ENCODE measurements around the gene ATP5MC2. TPM values are rescaled to one million over a fixed set of nuclear protein-coding genes. Genes with fewer than 3 reads are reported as not detected.

Gene ATP5MC2
- total RNA-seq, 1 donor from 2014 or later = 461 TPM

- H3F3A ChIP-seq (ENCODE audit: low read depth) = no peaks in the 10 kb centered on the region
- peak overlapping the region; percentile 51 for H3K27ac Mint-ChIP-seq
- peaks cover 7% of the 10 kb centered on the region for H3K4me1 ChIP-seq
- no peak overlapping the region for H3K27ac ChIP-seq
- peaks cover 100% of the 10 kb centered on the region for H3K27me3 ChIP-seq
- peaks cover 41% of the 10 kb centered on the region for H3K27me3 Mint-ChIP-seq (ENCODE audit: insufficient read depth, low read depth)
- peaks cover 11% of the 10 kb centered on the region for H3K4me1 Mint-ChIP-seq
- peaks cover 5% of the 10 kb centered on the region for H3K9me3 Mint-ChIP-seq
- no peaks in the 10 kb centered on the region for H3K9me3 ChIP-seq (ENCODE audit: low read depth)
- no peak overlapping the region for H3K9ac ChIP-seq
- no peaks in the 10 kb centered on the region for H3K36me3 ChIP-seq
- H3K4me3 Mint-ChIP-seq = no peak overlapping the region
- H3K4me2 ChIP-seq = no peak overlapping the region
- peak overlapping the region; percentile 95 for H2AFZ ChIP-seq (replicated peaks)
- TF ChIP-seq CTCF (IDR thresholded peaks at IDR 0.05) (peak; percentile 91), EZH2 (IDR thresholded peaks at IDR 0.05) (peak; percentile 58), EZH2phosphoT487 (IDR thresholded peaks at IDR 0.05) (no peak)
- DNase-seq (ENCODE audit: low spot score) = peak; percentile 80
- H3K4me3 ChIP-seq = no peak overlapping the region
- H3K79me2 ChIP-seq (ENCODE audit: low read depth) = no peaks in the 10 kb centered on the region
- no peaks in the 10 kb centered on the region for H4K20me1 ChIP-seq (ENCODE audit: low read depth)
- H3K36me3 Mint-ChIP-seq = no peaks in the 10 kb centered on the region
Measured at GRCh38 chr12:53701518-53702264, 25.8 kb upstream of the ATP5MC2 start.

- Histone ChIP-seq H3K79me2 (ENCODE audit: low read depth) (no peaks in the 10 kb centered on the region), H3K27ac (no peak overlapping the region), H4K20me1 (ENCODE audit: low read depth) (no peaks in the 10 kb centered on the region), H3K4me1 (peaks cover 15% of the 10 kb centered on the region), H3F3A (ENCODE audit: low read depth) (peaks cover 5% of the 10 kb centered on the region), H3K36me3 (no peaks in the 10 kb centered on the region), H3K4me3 (no peak overlapping the region), H3K27me3 (peaks cover 100% of the 10 kb centered on the region), H2AFZ (replicated peaks) (no peak overlapping the region), H3K9ac (no peak overlapping the region), H3K4me2 (no peak overlapping the region), H3K9me3 (ENCODE audit: low read depth) (no peaks in the 10 kb centered on the region)
- Mint-ChIP-seq H3K9me3 (peaks cover 5% of the 10 kb centered on the region), H3K4me3 (no peak overlapping the region), H3K4me1 (peaks cover 20% of the 10 kb centered on the region), H3K36me3 (no peaks in the 10 kb centered on the region), H3K27ac (no peak overlapping the region), H3K27me3 (ENCODE audit: insufficient read depth, low read depth) (peaks cover 50% of the 10 kb centered on the region)
- DNase-seq (ENCODE audit: low spot score) = no peak
- TF ChIP-seq CTCF (IDR thresholded peaks at IDR 0.05) = no peak
- TF ChIP-seq EZH2 (IDR thresholded peaks at IDR 0.05) = no peak
- no peak for TF ChIP-seq EZH2phosphoT487 (IDR thresholded peaks at IDR 0.05)
Measured at GRCh38 chr12:53700567-53700966, 24.7 kb upstream of the ATP5MC2 start.

- Mint-ChIP-seq H3K27ac (no peak overlapping the region), H3K36me3 (no peaks in the 10 kb centered on the region), H3K27me3 (ENCODE audit: insufficient read depth, low read depth) (peaks cover 54% of the 10 kb centered on the region), H3K4me3 (no peak overlapping the region), H3K4me1 (peaks cover 27% of the 10 kb centered on the region), H3K9me3 (peaks cover 5% of the 10 kb centered on the region)
- H3K27me3 ChIP-seq = peaks cover 100% of the 10 kb centered on the region
- H3K79me2 ChIP-seq (ENCODE audit: low read depth) = no peaks in the 10 kb centered on the region
- no peak overlapping the region for H2AFZ ChIP-seq (replicated peaks)
- H3K4me1 ChIP-seq = peaks cover 24% of the 10 kb centered on the region
- no peak for DNase-seq (ENCODE audit: low spot score)
- no peaks in the 10 kb centered on the region for H3K36me3 ChIP-seq
- H3K4me2 ChIP-seq = no peak overlapping the region
- no peak overlapping the region for H3K9ac ChIP-seq
- H4K20me1 ChIP-seq (ENCODE audit: low read depth) = no peaks in the 10 kb centered on the region
- H3K4me3 ChIP-seq = no peak overlapping the region
- H3F3A ChIP-seq (ENCODE audit: low read depth) = peaks cover 14% of the 10 kb centered on the region
- H3K27ac ChIP-seq = no peak overlapping the region
- H3K9me3 ChIP-seq (ENCODE audit: low read depth) = no peaks in the 10 kb centered on the region
- TF ChIP-seq EZH2phosphoT487 (IDR thresholded peaks at IDR 0.05) (no peak), EZH2 (IDR thresholded peaks at IDR 0.05) (no peak), CTCF (IDR thresholded peaks at IDR 0.05) (no peak)
Measured at GRCh38 chr12:53699678-53700025, 23.8 kb upstream of the ATP5MC2 start.

All from neural progenitor cell (in vitro differentiated cells).